WTC11 (cell line): ENCODE measurements around the gene NSMCE1.

ENCODE experiments used
- CTCF ChIP-seq: fragments of 200-600 bp; IDR thresholded peaks from 2 replicates; pipeline ENCODE4 v1.8.0; 2022; ENCODE audit warnings: antibody characterized with exemption
- ELF4 ChIP-seq: sonication (generic); formaldehyde crosslinking; IDR thresholded peaks from 2 replicates; pipeline ENCODE4 v1.8.1; 2022; ENCODE audit warnings: low read depth, mild to moderate bottlenecking, moderate library complexity, missing genetic modification reagents
- FOXK1 ChIP-seq: sonication (generic); formaldehyde crosslinking; IDR thresholded peaks from 2 replicates; pipeline ENCODE4 v1.8.0; 2022; ENCODE audit warnings: mild to moderate bottlenecking, moderate library complexity, missing genetic modification reagents
- NR2C2 ChIP-seq: sonication (generic); formaldehyde crosslinking; IDR thresholded peaks from 2 replicates; pipeline ENCODE4 v1.8.0; 2022; ENCODE audit warnings: mild to moderate bottlenecking, missing genetic modification reagents
- TP53 ChIP-seq: sonication (generic); formaldehyde crosslinking; IDR thresholded peaks from 2 replicates; pipeline ENCODE4 v1.8.1; 2023; ENCODE audit warnings: mild to moderate bottlenecking, missing genetic modification reagents
- USF2 ChIP-seq: sonication (generic); formaldehyde crosslinking; IDR thresholded peaks from 2 replicates; pipeline ENCODE4 v1.8.1; 2023; ENCODE audit warnings: mild to moderate bottlenecking, missing genetic modification reagents, moderate library complexity
- ZNF138 ChIP-seq: sonication (generic); formaldehyde crosslinking; conservative IDR thresholded peaks from 2 replicates; pipeline ENCODE4 v1.8.1; 2022; ENCODE audit warnings: mild to moderate bottlenecking, moderate library complexity, missing genetic modification reagents
- ZNF232 ChIP-seq: sonication (generic); formaldehyde crosslinking; IDR thresholded peaks from 2 replicates; pipeline ENCODE4 v1.8.0; 2022; ENCODE audit warnings: mild to moderate bottlenecking, missing genetic modification reagents
- ZNF317 ChIP-seq: sonication (generic); formaldehyde crosslinking; IDR thresholded peaks from 2 replicates; pipeline ENCODE4 v1.8.1; 2023; ENCODE audit warnings: low read depth, mild to moderate bottlenecking, moderate library complexity, missing genetic modification reagents, borderline replicate concordance
- TF ChIP-seq, protein P1 (sequence below): sonication (generic); formaldehyde crosslinking; IDR thresholded peaks from 2 replicates; pipeline ENCODE4 v1.8.1; 2023; ENCODE audit warnings: mild to moderate bottlenecking, moderate library complexity, missing genetic modification reagents
- TF ChIP-seq, protein P2 (sequence below): sonication (generic); formaldehyde crosslinking; IDR thresholded peaks from 2 replicates; pipeline ENCODE4 v1.8.1; 2022; ENCODE audit warnings: mild to moderate bottlenecking, moderate library complexity, missing genetic modification reagents
- TF ChIP-seq, protein P3 (sequence below): sonication (generic); formaldehyde crosslinking; conservative IDR thresholded peaks from 2 replicates; pipeline ENCODE4 v1.8.1; 2023; ENCODE audit warnings: mild to moderate bottlenecking, low read depth, missing genetic modification reagents, moderate library complexity
- TF ChIP-seq, protein P4 (sequence below): sonication (generic); formaldehyde crosslinking; IDR thresholded peaks from 2 replicates; pipeline ENCODE4 v1.8.1; 2023; ENCODE audit warnings: mild to moderate bottlenecking, missing genetic modification reagents, moderate library complexity

- TF ChIP-seq FOXK1 (no peak), CTCF (no peak), TP53 (CRISPR knock-in tag) (no peak; the same call in 1 of the 2 replicates), USF2 (CRISPR knock-in tag) (no peak), ELF4 (CRISPR knock-in tag) (no peak), NR2C2 (CRISPR knock-in tag) (no peak), ZNF138 (CRISPR knock-in tag) (no peak), ZNF317 (no peak), ZNF232 (CRISPR knock-in tag) (no peak)
- TF ChIP-seq, protein P1, sequence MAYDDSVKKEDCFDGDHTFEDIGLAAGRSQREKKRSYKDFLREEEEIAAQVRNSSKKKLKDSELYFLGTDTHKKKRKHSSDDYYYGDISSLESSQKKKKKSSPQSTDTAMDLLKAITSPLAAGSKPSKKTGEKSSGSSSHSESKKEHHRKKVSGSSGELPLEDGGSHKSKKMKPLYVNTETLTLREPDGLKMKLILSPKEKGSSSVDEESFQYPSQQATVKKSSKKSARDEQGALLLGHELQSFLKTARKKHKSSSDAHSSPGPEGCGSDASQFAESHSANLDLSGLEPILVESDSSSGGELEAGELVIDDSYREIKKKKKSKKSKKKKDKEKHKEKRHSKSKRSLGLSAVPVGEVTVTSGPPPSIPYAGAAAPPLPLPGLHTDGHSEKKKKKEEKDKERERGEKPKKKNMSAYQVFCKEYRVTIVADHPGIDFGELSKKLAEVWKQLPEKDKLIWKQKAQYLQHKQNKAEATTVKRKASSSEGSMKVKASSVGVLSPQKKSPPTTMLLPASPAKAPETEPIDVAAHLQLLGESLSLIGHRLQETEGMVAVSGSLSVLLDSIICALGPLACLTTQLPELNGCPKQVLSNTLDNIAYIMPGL (CRISPR knock-in tag) = no peak
- TF ChIP-seq, protein P2, sequence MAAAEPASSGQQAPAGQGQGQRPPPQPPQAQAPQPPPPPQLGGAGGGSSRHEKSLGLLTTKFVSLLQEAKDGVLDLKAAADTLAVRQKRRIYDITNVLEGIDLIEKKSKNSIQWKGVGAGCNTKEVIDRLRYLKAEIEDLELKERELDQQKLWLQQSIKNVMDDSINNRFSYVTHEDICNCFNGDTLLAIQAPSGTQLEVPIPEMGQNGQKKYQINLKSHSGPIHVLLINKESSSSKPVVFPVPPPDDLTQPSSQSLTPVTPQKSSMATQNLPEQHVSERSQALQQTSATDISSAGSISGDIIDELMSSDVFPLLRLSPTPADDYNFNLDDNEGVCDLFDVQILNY (CRISPR knock-in tag) = no peak
- TF ChIP-seq, protein P3, sequence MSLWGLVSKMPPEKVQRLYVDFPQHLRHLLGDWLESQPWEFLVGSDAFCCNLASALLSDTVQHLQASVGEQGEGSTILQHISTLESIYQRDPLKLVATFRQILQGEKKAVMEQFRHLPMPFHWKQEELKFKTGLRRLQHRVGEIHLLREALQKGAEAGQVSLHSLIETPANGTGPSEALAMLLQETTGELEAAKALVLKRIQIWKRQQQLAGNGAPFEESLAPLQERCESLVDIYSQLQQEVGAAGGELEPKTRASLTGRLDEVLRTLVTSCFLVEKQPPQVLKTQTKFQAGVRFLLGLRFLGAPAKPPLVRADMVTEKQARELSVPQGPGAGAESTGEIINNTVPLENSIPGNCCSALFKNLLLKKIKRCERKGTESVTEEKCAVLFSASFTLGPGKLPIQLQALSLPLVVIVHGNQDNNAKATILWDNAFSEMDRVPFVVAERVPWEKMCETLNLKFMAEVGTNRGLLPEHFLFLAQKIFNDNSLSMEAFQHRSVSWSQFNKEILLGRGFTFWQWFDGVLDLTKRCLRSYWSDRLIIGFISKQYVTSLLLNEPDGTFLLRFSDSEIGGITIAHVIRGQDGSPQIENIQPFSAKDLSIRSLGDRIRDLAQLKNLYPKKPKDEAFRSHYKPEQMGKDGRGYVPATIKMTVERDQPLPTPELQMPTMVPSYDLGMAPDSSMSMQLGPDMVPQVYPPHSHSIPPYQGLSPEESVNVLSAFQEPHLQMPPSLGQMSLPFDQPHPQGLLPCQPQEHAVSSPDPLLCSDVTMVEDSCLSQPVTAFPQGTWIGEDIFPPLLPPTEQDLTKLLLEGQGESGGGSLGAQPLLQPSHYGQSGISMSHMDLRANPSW (CRISPR knock-in tag) = no peak
- TF ChIP-seq, protein P4, sequence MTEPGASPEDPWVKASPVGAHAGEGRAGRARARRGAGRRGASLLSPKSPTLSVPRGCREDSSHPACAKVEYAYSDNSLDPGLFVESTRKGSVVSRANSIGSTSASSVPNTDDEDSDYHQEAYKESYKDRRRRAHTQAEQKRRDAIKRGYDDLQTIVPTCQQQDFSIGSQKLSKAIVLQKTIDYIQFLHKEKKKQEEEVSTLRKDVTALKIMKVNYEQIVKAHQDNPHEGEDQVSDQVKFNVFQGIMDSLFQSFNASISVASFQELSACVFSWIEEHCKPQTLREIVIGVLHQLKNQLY (CRISPR knock-in tag) = no peak
Observed at GRCh38 chr16:27312580-27313421, 44.2 kb upstream of the NSMCE1 start.
